ELF-1 (cell line): ENCODE measurements around the gene TGM5.
"Not testable (repeated sequence)": the region's sequence is repeated elsewhere in the genome, so short reads cannot be mapped to it uniquely, and the experiment has no call there.

Experiments
- DNase-seq: peaks from one replicate; pipeline ENCODE4 v3.0.0-alpha.2; 2016; ENCODE audit warnings: low read depth, low spot score

The TGM5 gene

GRCh38 chr15:43266834-43267233, at the start of gene TGM5:
Gene TGM5 (minus strand): TSS chr15:43266928. CDS start chr15:43266849, 79 bp downstream.
- DNase-seq, result peak; percentile 10

- DNase-seq, result no peak
Observed at GRCh38 chr15:43314171-43314570, 47.4 kb upstream of the TGM5 start.

- no peak for DNase-seq
Observed at GRCh38 chr15:43312378-43312777, 45.6 kb upstream of the TGM5 start.

GRCh38 chr15:43302205-43302817, 35.6 kb upstream of the TGM5 start, which contains the start of gene TGM7:
Gene TGM7 (minus strand): TSS chr15:43302255.
- DNase-seq, result no peak

- DNase-seq, result no peak
Observed at GRCh38 chr15:43299884-43300283, 33.2 kb upstream of the TGM5 start.

GRCh38 chr15:43299411-43299810, 32.7 kb upstream of the TGM5 start:
- no peak for DNase-seq

GRCh38 chr15:43294091-43294706, 27.5 kb upstream of the TGM5 start:
- no peak for DNase-seq

- peak; percentile 59 for DNase-seq
Observed at GRCh38 chr15:43293432-43293831, 26.7 kb upstream of the TGM5 start.

GRCh38 chr15:43292375-43293078, 25.8 kb upstream of the TGM5 start:
- DNase-seq, result no peak

GRCh38 chr15:43289656-43290055, 22.9 kb upstream of the TGM5 start:
- not testable (repeated sequence) for DNase-seq

GRCh38 chr15:43287254-43287653, 20.5 kb upstream of the TGM5 start:
- DNase-seq, result no peak

- no peak for DNase-seq
Observed at GRCh38 chr15:43286074-43286473, 19.3 kb upstream of the TGM5 start.

- DNase-seq, result peak; percentile 53
Observed at GRCh38 chr15:43285609-43286037, 18.9 kb upstream of the TGM5 start.

GRCh38 chr15:43283526-43283925, 16.8 kb upstream of the TGM5 start:
- no peak for DNase-seq

- no peak for DNase-seq
Observed at GRCh38 chr15:43281926-43282602, 15.3 kb upstream of the TGM5 start.

GRCh38 chr15:43280996-43281395, 14.3 kb upstream of the TGM5 start:
- no peak for DNase-seq

GRCh38 chr15:43279496-43279895, 12.8 kb upstream of the TGM5 start:
- no peak for DNase-seq

GRCh38 chr15:43278869-43279268, 12.1 kb upstream of the TGM5 start:
- DNase-seq, result no peak

- no peak for DNase-seq
Observed at GRCh38 chr15:43277901-43278300, 11.2 kb upstream of the TGM5 start.

- DNase-seq, result no peak
Observed at GRCh38 chr15:43277231-43277823, 10.6 kb upstream of the TGM5 start.

- DNase-seq, result no peak
Observed at GRCh38 chr15:43276563-43277200, 10.0 kb upstream of the TGM5 start.
